Natural killer cell (primary cell): Measurements from ENCODE around the gene ABCB6. TPM values are rescaled to one million over a fixed set of nuclear protein-coding genes. Genes with fewer than 3 reads are reported as not detected.

ENCODE experiments used
- ATAC-seq, 3 donors: fragments of 150-1000 bp in 2 of 3; fragments of 200-7000 bp in 1 of 3; cut with Tn5 transposase; 1 replicate in 1 of 3; 2 replicates in 2 of 3; pipeline ENCODE4 v1.10.0; 2021; ENCODE audit warnings: mild to moderate bottlenecking in 2 of 3, moderate library complexity in 2 of 3
- DNase-seq, 2 donors: peaks; one replicate each; pipeline versions ENCODE4 v3.0.0 to v3.0.0-alpha.2; 2013 to 2021; ENCODE audit warnings: mixed read lengths in 1 of 2
- H3K27ac ChIP-seq: one replicate; pipeline ENCODE4 v1.5.1; 2013; ENCODE audit warnings: mild to moderate bottlenecking, low read length
- H3K27me3 ChIP-seq: one replicate; pipeline ENCODE4 v1.6.1; 2013; ENCODE audit warnings: low read length; ENCODE audit not compliant: control insufficient read depth, insufficient read depth
- H3K36me3 ChIP-seq: one replicate; pipeline ENCODE4 v1.6.1; 2013; ENCODE audit warnings: low read length; ENCODE audit not compliant: control insufficient read depth, insufficient read depth
- H3K4me1 ChIP-seq: one replicate; pipeline ENCODE4 v1.6.1; 2013; ENCODE audit warnings: low read length; ENCODE audit not compliant: control insufficient read depth, insufficient read depth
- H3K4me3 ChIP-seq: one replicate; pipeline ENCODE4 v1.5.1; 2013; ENCODE audit warnings: low read length
- H3K9me3 ChIP-seq: one replicate; pipeline ENCODE4 v1.6.1; 2013; ENCODE audit warnings: low read length; ENCODE audit not compliant: control insufficient read depth, insufficient read depth
- H3K27ac Mint-ChIP-seq, 2 donors: one replicate each; pipeline ENCODE4 v1.8.0; 2022; ENCODE audit warnings: mild to moderate bottlenecking in 2 of 2, mixed read lengths in 2 of 2, moderate library complexity in 1 of 2
- H3K27me3 Mint-ChIP-seq, 2 donors: one replicate each; pipeline ENCODE4 v1.8.0; 2022; ENCODE audit warnings: low read depth in 2 of 2, mixed read lengths in 2 of 2
- H3K36me3 Mint-ChIP-seq: one replicate; pipeline ENCODE4 v1.8.0; 2022; ENCODE audit warnings: mixed read lengths
- H3K4me1 Mint-ChIP-seq, 2 donors: one replicate each; pipeline ENCODE4 v1.8.0; 2022; ENCODE audit warnings: mixed read lengths in 2 of 2
- H3K4me3 Mint-ChIP-seq: one replicate; pipeline ENCODE4 v1.8.0; 2022; ENCODE audit warnings: mild to moderate bottlenecking, moderate library complexity, mixed read lengths
- H3K9me3 Mint-ChIP-seq, 2 donors: one replicate each; pipeline ENCODE4 v1.8.0; 2022; ENCODE audit warnings: mixed read lengths in 2 of 2
- CTCF ChIP-seq: fragments of 200-600 bp; IDR thresholded peaks from one replicate; pipeline ENCODE4 v1.8.0; 2022; ENCODE audit warnings: antibody characterized with exemption
- WGBS: methylation state at CpG from one replicate; pipeline ENCODE4 v1.1.7; 2013; ENCODE audit warnings: missing lambda C conversion rate; ENCODE audit not compliant: insufficient coverage; 5-methylcytosine and 5-hydroxymethylcytosine counted together
- intact Hi-C: fragments of 100-400 bp; cut with micrococcal nuclease; formaldehyde crosslinking; loops from one replicate; pipeline ENCODE4 v1.14.2; 2022
- total RNA-seq, 4 donors: library from RNA; stranded (reverse); fragments of 120-200 nt in 1 of 4; gene quantifications; one replicate each; pipeline versions ENCODE4 v1.2.3 to v1.2.4, GENCODE V29; 2013 to 2022

ABCB6 gene
- total RNA-seq, 3 donors from 2014 or later (not counting 1 experiment from before 2014, with no cell fraction given) = 0.93 to 3.4 (median 1.9) TPM

GRCh38 chr2:219168932-219169331 is 49.8 kb downstream of the ABCB6 start:
- Histone ChIP-seq H3K27me3 (no peaks in the 10 kb centered on the region), H3K36me3 (peaks cover 24% of the 10 kb centered on the region), H3K4me1 (no peaks in the 10 kb centered on the region), H3K9me3 (no peaks in the 10 kb centered on the region), H3K4me3 (no peak overlapping the region), H3K27ac (no peak overlapping the region)
- Mint-ChIP-seq H3K4me3 (no peak overlapping the region), H3K9me3 (no peaks in the 10 kb centered on the region), H3K36me3 (peaks cover 3% of the 10 kb centered on the region), H3K27ac (no peak overlapping the region), H3K4me1 (peaks cover 8 to 20% of the 10 kb centered on the region in 2 donors), H3K27me3 (no peaks in the 10 kb centered on the region)
- intact Hi-C loops = no loop called here
- no peak for ATAC-seq
- DNase-seq = no peak
- TF ChIP-seq CTCF = no peak

DNA sequence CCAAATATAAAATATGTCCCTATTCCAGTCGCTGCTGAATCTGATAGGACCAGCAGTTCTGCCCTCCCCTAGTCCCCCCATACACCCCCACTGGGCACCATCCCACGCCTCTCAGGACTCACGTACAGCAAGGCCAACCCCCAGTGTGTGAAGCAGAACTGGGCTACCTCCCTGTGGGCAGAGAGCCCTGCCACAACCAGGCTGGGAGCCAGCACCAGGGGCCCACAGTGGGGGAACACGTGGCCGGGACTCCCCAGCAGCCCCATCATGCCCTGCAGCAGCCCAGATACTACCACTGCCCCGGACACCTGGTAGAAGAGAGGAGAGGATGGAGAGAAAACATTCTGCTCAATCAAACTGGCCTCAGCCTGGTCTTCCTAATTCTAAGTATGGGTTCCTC is 50.2 kb downstream of the ABCB6 start:
- no peak for TF ChIP-seq CTCF
- H3K36me3 Mint-ChIP-seq = no peaks in the 10 kb centered on the region
- DNase-seq = no peak

GRCh38 chr2:219167997-219168396 is 50.8 kb downstream of the ABCB6 start:
- H3K36me3 ChIP-seq = peaks cover 15% of the 10 kb centered on the region
- intact Hi-C loops = no loop called here
- H3K4me1 Mint-ChIP-seq = peaks cover 5 to 14% of the 10 kb centered on the region in 2 donors
- no peaks in the 10 kb centered on the region for H3K27me3 ChIP-seq
- no peaks in the 10 kb centered on the region for H3K27me3 Mint-ChIP-seq
- H3K4me3 Mint-ChIP-seq = no peak overlapping the region
- TF ChIP-seq CTCF = no peak
- H3K36me3 Mint-ChIP-seq = no peaks in the 10 kb centered on the region
- DNase-seq = no peak
- H3K27ac ChIP-seq = no peak overlapping the region
- WGBS = 86% methylated on average over 5 of the region's 5 CpGs
- H3K4me3 ChIP-seq = no peak overlapping the region
- no peak for ATAC-seq
- H3K9me3 ChIP-seq = no peaks in the 10 kb centered on the region
- no peaks in the 10 kb centered on the region for H3K9me3 Mint-ChIP-seq
- no peak overlapping the region for H3K27ac Mint-ChIP-seq
- no peaks in the 10 kb centered on the region for H3K4me1 ChIP-seq

More for the DNA sequence above, 50.2 kb downstream of the ABCB6 start:
- Histone ChIP-seq H3K27ac (no peak overlapping the region), H3K4me3 (no peak overlapping the region), H3K27me3 (no peaks in the 10 kb centered on the region), H3K36me3 (peaks cover 20% of the 10 kb centered on the region), H3K9me3 (no peaks in the 10 kb centered on the region), H3K4me1 (no peaks in the 10 kb centered on the region)
- Mint-ChIP-seq H3K4me1 (peaks cover 5 to 18% of the 10 kb centered on the region in 2 donors), H3K9me3 (no peaks in the 10 kb centered on the region), H3K27me3 (no peaks in the 10 kb centered on the region), H3K4me3 (no peak overlapping the region), H3K27ac (no peak overlapping the region)
- intact Hi-C loops = no loop called here
- ATAC-seq = no peak
- 41% methylated on average over 5 of the region's 6 CpGs for WGBS

- DNase-seq (no peak), ATAC-seq (no peak)
- Mint-ChIP-seq H3K27ac (no peak overlapping the region), H3K9me3 (no peaks in the 10 kb centered on the region), H3K36me3 (no peaks in the 10 kb centered on the region), H3K27me3 (no peaks in the 10 kb centered on the region), H3K4me1 (peaks cover 9 to 13% of the 10 kb centered on the region in 2 donors), H3K4me3 (no peak overlapping the region)
- no peaks in the 10 kb centered on the region for H3K36me3 ChIP-seq
- no peak overlapping the region for H3K4me3 ChIP-seq
- H3K9me3 ChIP-seq = no peaks in the 10 kb centered on the region
- intact Hi-C loops = no loop called here
- WGBS = 94% methylated on average over 10 of the region's 10 CpGs
- no peak for TF ChIP-seq CTCF
- H3K27me3 ChIP-seq = no peaks in the 10 kb centered on the region
- H3K27ac ChIP-seq = no peak overlapping the region
- H3K4me1 ChIP-seq = peaks cover 7% of the 10 kb centered on the region
Observed at GRCh38 chr2:219165058-219165911, 53.5 kb downstream of the ABCB6 start.
